ENCODE results near the gene PTGDS.

DNA sequence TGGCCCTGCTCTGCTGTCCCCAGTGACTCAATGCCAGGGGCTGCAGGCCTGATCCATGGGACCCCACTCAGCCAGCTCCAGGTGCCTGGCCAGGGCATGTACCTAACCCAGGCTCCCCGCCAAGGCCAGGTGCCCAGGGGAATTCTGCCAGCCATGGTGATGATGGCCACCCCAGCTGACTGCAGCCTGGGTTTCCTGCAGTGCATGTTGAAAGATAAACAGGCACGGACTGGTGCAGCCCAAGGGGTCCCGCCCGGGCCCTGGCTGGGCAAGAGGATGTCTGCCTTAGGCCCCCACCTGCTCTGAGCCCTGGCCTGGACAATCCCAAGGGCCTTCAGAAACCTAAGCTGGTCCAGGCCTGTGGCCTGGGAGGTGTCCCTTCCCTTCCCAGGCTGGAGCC, 49.5 kb downstream of the PTGDS start:
- TF ChIP-seq CTCF (IDR thresholded peaks at IDR 0.05) (no peak), EZH2 (IDR thresholded peaks at IDR 0.05; ENCODE audit: borderline replicate concordance, insufficient read depth, low read depth, low read length, poor library complexity, severe bottlenecking) (no peak)

Measured in B cell (primary cell).